Upper lobe of left lung (tissue), 6 donors: Measurements from ENCODE around the gene CDT1. TPM values are rescaled to one million over a fixed set of nuclear protein-coding genes. Genes with fewer than 3 reads are reported as not detected.
"Not testable (repeated sequence)": the region's sequence is repeated elsewhere in the genome, so short reads cannot be mapped to it uniquely, and the experiment has no call there.

Experiments
- ATAC-seq, 2 donors: fragments of 200-7000 bp; cut with Tn5 transposase; one replicate each; pipeline ENCODE4 v1.9.1; 2022; ENCODE audit warnings: mild to moderate bottlenecking in 2 of 2, moderate library complexity in 2 of 2; ENCODE audit not compliant: low FRiP score in 2 of 2
- DNase-seq, 2 donors: peaks; one replicate each; pipeline ENCODE4 v3.0.0-alpha.2; 2019 to 2020
- H3K27ac ChIP-seq, 4 donors: fragments of 200-600 bp; sonication (generic); one replicate each; pipeline ENCODE4 v1.5.1; 2016 to 2019
- H3K27me3 ChIP-seq, 4 donors: fragments of 200-600 bp; sonication (generic); one replicate each; pipeline ENCODE4 v1.5.1; 2017 to 2019
- H3K36me3 ChIP-seq, 4 donors: fragments of 200-600 bp; sonication (generic); one replicate each; pipeline ENCODE4 v1.5.1; 2016 to 2019
- H3K4me1 ChIP-seq, 4 donors: fragments of 200-600 bp; sonication (generic); one replicate each; pipeline ENCODE4 v1.5.1; 2018 to 2019
- H3K4me3 ChIP-seq, 4 donors: fragments of 200-600 bp; sonication (generic); one replicate each; pipeline ENCODE4 v1.5.1; 2017 to 2019; ENCODE audit warnings: mild to moderate bottlenecking in 2 of 4, moderate library complexity in 1 of 4
- H3K9me3 ChIP-seq, 4 donors: fragments of 200-600 bp; sonication (generic); one replicate each; pipeline ENCODE4 v1.5.1; 2018 to 2019
- EP300 ChIP-seq, 4 donors: sonication (generic); formaldehyde crosslinking; IDR thresholded peaks; one replicate each; pipeline ENCODE4 v1.5.1; 2017; ENCODE audit warnings: antibody characterized with exemption in 4 of 4, control low read depth in 2 of 4
- POLR2A ChIP-seq, 4 donors: fragments of 450-650 bp; IDR thresholded peaks; one replicate each; pipeline ENCODE4 v1.5.1; 2016 to 2017; ENCODE audit warnings: antibody characterized with exemption in 4 of 4, mild to moderate bottlenecking in 2 of 4
- POLR2AphosphoS5 ChIP-seq, 2 donors: sonication (generic); formaldehyde crosslinking; IDR thresholded peaks; one replicate each; pipeline ENCODE4 v1.5.1; 2017; ENCODE audit warnings: antibody characterized with exemption in 2 of 2
- WGBS, 2 donors: methylation state at CpG; one replicate each; pipeline ENCODE4 v1.1.5; 2017 to 2018; 5-methylcytosine and 5-hydroxymethylcytosine counted together
- total RNA-seq, 6 donors: library from RNA; depleted of rRNA in 4 of 6; stranded (reverse); fragments of >200 nt in 4 of 6; gene quantifications; one replicate each; pipeline versions ENCODE4 v1.1.0 to v1.2.1, GENCODE V29; 2016 to 2021
- TF ChIP-seq, protein P1 (sequence below), 6 experiments: fragments of 450-650 bp in 4 of 6; fragments of 200-600 bp in 2 of 6; sonication (generic) in 2 of 6; IDR thresholded peaks; one replicate each; pipeline ENCODE4 v1.5.1; 2016 to 2019; ENCODE audit warnings: antibody characterized with exemption in 6 of 6
- donor health status: DM: no; HTN: no; CAD: no; lungs with moderate emphysema.
- donor health status: DM: no; HTN: yes; CAD: no; lungs with severe emphysema.

The CDT1 gene
- total RNA-seq, 6 donors from 2014 or later, result 2.3 to 4.7 (median 3.5) TPM; not detected in 1

DNA sequence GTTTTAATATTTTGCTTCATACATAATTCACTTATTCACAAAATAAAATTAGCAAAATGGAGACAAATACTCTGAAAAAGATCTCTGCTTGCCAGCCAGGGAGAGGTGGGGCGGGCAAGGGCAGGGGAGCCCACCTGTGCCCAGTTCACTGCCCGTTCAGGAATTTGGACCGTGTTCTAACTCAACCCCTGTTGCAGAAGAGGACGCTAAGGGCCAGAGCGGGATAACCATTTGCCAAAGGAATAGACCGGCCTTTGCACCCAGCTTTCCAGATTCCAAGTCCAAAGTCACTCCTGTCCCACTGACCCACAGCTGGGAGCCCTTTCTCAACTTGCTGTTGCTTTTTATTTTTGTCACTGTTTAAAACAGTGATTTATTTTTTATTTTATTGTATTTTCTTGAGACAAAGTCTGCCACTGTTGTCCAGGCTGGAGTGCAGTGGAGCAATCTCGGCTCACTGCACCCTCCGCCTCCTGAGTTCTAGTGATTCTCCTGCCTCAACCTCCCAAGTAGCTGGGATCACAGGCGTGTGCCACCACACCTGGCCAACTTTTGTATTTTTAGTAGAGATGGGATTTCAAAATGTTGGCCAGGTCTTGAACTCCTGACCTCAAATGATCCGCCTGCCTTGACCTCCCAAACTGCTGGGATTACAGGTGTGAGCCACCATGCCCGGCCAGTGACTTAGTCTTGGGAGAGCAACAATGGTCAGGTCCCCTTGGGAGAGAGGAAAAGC, 15.8 kb upstream of the CDT1 start:
- no peaks in the 10 kb centered on the region for H3K9me3 ChIP-seq
- WGBS, 2 donors, result 88 to 97% methylated on average over 11 of the region's 11 CpGs
- ATAC-seq (no peak), DNase-seq (no peak)
- TF ChIP-seq, protein P1, sequence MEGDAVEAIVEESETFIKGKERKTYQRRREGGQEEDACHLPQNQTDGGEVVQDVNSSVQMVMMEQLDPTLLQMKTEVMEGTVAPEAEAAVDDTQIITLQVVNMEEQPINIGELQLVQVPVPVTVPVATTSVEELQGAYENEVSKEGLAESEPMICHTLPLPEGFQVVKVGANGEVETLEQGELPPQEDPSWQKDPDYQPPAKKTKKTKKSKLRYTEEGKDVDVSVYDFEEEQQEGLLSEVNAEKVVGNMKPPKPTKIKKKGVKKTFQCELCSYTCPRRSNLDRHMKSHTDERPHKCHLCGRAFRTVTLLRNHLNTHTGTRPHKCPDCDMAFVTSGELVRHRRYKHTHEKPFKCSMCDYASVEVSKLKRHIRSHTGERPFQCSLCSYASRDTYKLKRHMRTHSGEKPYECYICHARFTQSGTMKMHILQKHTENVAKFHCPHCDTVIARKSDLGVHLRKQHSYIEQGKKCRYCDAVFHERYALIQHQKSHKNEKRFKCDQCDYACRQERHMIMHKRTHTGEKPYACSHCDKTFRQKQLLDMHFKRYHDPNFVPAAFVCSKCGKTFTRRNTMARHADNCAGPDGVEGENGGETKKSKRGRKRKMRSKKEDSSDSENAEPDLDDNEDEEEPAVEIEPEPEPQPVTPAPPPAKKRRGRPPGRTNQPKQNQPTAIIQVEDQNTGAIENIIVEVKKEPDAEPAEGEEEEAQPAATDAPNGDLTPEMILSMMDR (IDR thresholded peaks at IDR 0.05), result no peak
- TF ChIP-seq POLR2A (IDR thresholded peaks at IDR 0.05) (no peak), POLR2AphosphoS5 (IDR thresholded peaks at IDR 0.05) (no peak), EP300 (IDR thresholded peaks at IDR 0.05) (no peak)
- no peak overlapping the region for H3K27ac ChIP-seq
- H3K4me3 ChIP-seq, result no peak overlapping the region
- H3K27me3 ChIP-seq, result no peaks in the 10 kb centered on the region
- H3K36me3 ChIP-seq, result no peaks in the 10 kb centered on the region
- H3K4me1 ChIP-seq, result peaks cover 20 to 41% (median 27%) of the 10 kb centered on the region in 4 donors

DNA sequence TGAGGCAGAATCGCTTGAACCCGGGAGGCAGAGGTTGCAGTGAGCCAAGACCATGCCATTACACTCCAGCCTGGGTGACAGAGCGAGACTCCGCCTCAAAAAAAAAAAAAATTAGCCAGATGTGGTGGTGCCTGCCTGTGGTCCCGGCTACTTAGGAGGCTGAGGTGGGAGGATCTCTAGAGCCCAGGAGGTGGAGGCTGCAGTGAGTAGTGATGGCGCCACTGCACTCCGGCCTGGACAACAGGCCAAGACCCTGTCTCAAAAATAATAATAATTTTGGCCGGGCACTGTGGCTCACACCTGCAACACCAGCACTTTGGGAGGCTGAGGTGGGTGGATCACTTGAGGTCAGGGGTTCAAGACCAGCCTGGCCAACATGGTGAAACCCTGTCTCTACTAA, 14.8 kb upstream of the CDT1 start:
- WGBS, 2 donors, result 93 to 96% methylated on average over 8 of the region's 8 CpGs
- DNase-seq, H3K27ac ChIP-seq, H3K36me3 ChIP-seq, H3K4me3 ChIP-seq, ATAC-seq, H3K27me3 ChIP-seq, H3K9me3 ChIP-seq: not testable (repeated sequence)
- peaks cover 10 to 38% (median 19%) of the 10 kb centered on the region in 4 donors for H3K4me1 ChIP-seq

DNA sequence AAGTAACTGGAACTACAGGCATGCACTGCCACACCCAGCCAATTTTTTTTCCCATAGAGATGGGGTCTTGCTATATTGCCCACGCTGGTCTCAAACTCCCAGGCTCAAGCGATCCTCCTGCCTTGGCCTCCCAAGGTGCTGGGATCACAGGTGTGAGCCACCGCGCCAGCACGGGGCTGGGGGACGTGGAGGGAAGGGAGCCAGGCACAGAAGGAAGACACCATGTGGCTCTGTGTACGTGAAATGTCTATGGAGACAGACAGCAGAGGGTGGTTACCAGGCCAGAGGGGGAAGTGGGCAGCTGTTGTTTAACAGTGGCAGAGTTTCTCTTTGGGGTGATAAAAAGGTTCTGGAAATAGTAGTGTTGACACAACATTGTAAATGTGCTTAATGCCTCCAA, 14.0 kb upstream of the CDT1 start:
- Histone ChIP-seq H3K27me3 (no peaks in the 10 kb centered on the region), H3K36me3 (no peaks in the 10 kb centered on the region), H3K9me3 (no peaks in the 10 kb centered on the region), H3K27ac (no peak overlapping the region), H3K4me1 (peaks cover 7 to 36% (median 13%) of the 10 kb centered on the region in 4 donors), H3K4me3 (no peak overlapping the region)
- DNase-seq (no peak), ATAC-seq (peak in 1 of 2 donors; percentile 29)
- 58 to 73% methylated on average over 6 to 7 of the region's 7 CpGs for WGBS, 2 donors
- TF ChIP-seq POLR2A (IDR thresholded peaks at IDR 0.05), result no peak

DNA sequence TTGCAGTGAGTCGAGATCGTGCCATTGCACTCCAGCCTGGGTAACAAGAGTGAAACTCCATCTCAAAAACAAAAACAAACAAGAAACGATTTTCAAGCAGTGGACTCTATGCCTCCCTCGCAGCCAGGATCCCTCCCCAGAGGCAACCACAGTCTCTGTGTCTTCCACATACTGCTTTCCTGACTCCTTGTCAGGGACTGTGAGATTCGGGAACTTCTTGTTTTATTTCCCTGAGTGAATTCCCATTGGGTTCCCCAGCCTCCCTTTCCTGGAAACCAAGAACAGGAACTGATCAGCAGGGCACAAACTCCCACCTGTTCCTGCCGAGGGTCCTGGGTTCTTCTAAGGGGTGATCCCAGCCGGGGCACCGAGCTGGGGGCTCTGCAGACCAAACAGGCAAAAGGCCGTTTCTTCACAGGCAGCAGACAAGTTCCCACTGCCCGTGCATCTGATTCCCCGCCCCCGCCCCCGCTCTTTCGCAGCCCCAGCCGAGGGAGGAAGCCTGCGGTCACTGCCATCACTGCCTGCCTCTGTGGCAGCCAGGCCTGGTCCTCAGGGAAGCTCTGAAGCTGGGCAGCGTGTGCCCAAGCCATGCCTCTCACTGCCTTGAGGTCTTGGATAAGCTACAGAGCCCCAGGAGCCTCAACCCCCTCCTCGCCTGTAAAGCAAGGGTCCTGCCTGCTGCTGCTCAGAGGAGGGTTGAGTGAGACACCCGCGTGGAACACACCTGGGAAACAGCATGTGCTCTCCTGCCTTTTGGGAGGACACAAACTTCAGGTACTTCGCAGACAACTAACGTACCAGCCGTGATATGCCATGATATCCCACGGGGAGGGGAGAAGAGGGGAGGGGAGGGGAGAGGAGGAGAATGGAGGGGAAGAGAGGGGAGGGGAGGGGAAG, 13.0 kb upstream of the CDT1 start:
- Histone ChIP-seq H3K9me3 (no peaks in the 10 kb centered on the region), H3K4me1 (peaks cover 6 to 42% (median 13%) of the 10 kb centered on the region in 4 donors), H3K27ac (peak overlapping the region; percentile 1 to 62 (median 42)), H3K27me3 (no peaks in the 10 kb centered on the region), H3K36me3 (no peaks in the 10 kb centered on the region), H3K4me3 (peak overlapping the region in 2 of 4 donors; percentile 13 to 14)
- ATAC-seq (peak; percentile 35 to 79), DNase-seq (peak; percentile 77 to 86)
- TF ChIP-seq POLR2A (IDR thresholded peaks at IDR 0.05) (no peak), EP300 (IDR thresholded peaks at IDR 0.05) (no peak), POLR2AphosphoS5 (IDR thresholded peaks at IDR 0.05) (no peak)
- TF ChIP-seq, protein P1 (IDR thresholded peaks at IDR 0.05), result no peak
- 18 to 23% methylated on average over 13 to 22 of the region's 24 CpGs for WGBS, 2 donors

GRCh38 chr16:88792078-88792550, 11.5 kb upstream of the CDT1 start:
- peak in 1 of 2 donors; percentile 27 for ATAC-seq
- Histone ChIP-seq H3K4me1 (peaks cover 4 to 39% (median 11%) of the 10 kb centered on the region in 4 donors), H3K27me3 (no peaks in the 10 kb centered on the region)

More at GRCh38 chr16:88792078-88792550, 11.5 kb upstream of the CDT1 start:
- no peak for DNase-seq
- H3K36me3 ChIP-seq, result no peaks in the 10 kb centered on the region
- H3K4me3 ChIP-seq, result no peak overlapping the region
- WGBS, 2 donors, result 20 to 54% methylated on average over 1 to 13 of the region's 13 CpGs
- TF ChIP-seq, protein P1 (IDR thresholded peaks at IDR 0.05), result no peak
- TF ChIP-seq POLR2AphosphoS5 (IDR thresholded peaks at IDR 0.05) (no peak), POLR2A (IDR thresholded peaks at IDR 0.05) (no peak), EP300 (IDR thresholded peaks at IDR 0.05) (no peak)
- H3K27ac ChIP-seq, result no peak overlapping the region
- H3K9me3 ChIP-seq, result no peaks in the 10 kb centered on the region
